Urinary bladder (tissue), 4 donors: ENCODE measurements around the gene BABAM2. TPM values are rescaled to one million over a fixed set of nuclear protein-coding genes. Genes with fewer than 3 reads are reported as not detected.

Experiments
- DNase-seq: peaks from one replicate; pipeline ENCODE4 v3.0.0-alpha.2; 2015; ENCODE audit errors: extremely low spot score
- H3K27ac ChIP-seq: one replicate; pipeline ENCODE4 v1.5.1; 2013; ENCODE audit warnings: low read depth, mild to moderate bottlenecking, moderate library complexity
- H3K36me3 ChIP-seq: one replicate; pipeline ENCODE4 v1.6.1; 2013; ENCODE audit warnings: mild to moderate bottlenecking, moderate library complexity; ENCODE audit not compliant: insufficient read depth
- H3K4me1 ChIP-seq: one replicate; pipeline ENCODE4 v1.6.1; 2013; ENCODE audit warnings: mild to moderate bottlenecking, moderate library complexity; ENCODE audit not compliant: insufficient read depth
- H3K4me3 ChIP-seq: one replicate; pipeline ENCODE4 v1.5.1; 2013; ENCODE audit warnings: low read depth, low read length
- WGBS: extraction: QIAGEN DNeasy Blood & Tissue Kit; methylation state at CpG from one replicate; pipeline ENCODE4 v1.1.7; 2013; 5-methylcytosine and 5-hydroxymethylcytosine counted together
- polyA plus RNA-seq: library from polyadenylated mRNA; stranded (reverse); fragments of 200-250 nt; gene quantifications from one replicate; pipeline ENCODE4 v1.2.3, GENCODE V29; 2013
- total RNA-seq: library from RNA; depleted of rRNA; stranded (reverse); fragments of >200 nt; gene quantifications from one replicate; pipeline ENCODE4 v1.2.3, GENCODE V29; 2014
- donor health status: healthy with polysubstance abuse.
- donor health status: healthy.

The BABAM2 gene
- total and polyA plus RNA-seq, 2 donors: 37.0 to 40.6 TPM

DNA sequence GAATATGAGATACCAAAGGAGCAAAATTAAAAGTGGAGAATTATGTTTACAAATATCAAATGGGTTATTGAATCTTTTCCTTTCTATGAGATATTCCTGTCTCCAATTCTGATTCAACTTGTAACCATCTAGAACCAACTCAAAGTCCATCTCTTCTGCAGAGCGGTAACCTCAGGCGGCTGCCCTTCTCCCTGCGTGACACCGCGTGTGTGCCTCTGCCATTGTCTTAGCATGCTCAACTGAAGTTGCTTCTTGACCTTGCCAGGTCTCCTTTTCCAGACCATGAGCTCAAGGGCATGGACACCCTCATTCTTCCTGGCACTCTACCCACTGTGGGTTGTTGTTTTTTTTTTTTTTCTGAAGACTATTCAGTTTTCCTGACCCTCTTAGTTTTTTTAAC is 398.1 kb downstream of the BABAM2 start:
- Histone ChIP-seq H3K36me3 (no peaks in the 10 kb centered on the region), H3K4me3 (no peak overlapping the region), H3K27ac (no peak overlapping the region), H3K4me1 (no peaks in the 10 kb centered on the region)
- 98% methylated on average over 5 of the region's 5 CpGs for WGBS
- no peak for DNase-seq

DNA sequence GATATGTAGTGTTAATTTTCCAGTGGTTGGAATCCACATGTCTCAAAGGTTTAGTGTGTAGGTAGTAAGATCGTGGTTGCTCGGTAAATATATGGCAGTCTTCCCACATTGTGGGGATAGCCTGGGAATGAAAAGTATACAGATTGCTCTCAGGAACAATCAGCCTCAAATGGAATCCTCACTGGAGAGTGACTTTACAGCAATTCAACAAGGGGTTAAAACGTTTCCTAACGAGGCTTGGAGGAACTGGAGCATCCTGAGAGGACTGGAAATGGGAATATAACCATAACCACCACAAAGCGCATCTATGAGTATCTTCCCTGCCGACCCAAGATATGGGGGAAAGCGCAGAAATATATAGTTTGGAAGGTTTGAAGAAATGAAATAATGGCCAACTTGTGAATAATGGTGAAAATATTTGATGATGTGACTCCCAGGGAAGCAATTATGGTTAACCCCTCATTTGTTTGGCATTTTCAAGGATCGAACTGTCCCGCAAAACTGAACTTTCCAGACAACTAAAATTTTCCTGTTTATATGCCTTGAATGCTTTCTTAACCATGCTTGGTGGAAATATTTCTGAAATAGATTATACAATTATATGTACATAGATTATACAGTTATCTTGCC is 401.4 kb downstream of the BABAM2 start:
- DNase-seq: no peak
- H3K36me3 ChIP-seq: no peaks in the 10 kb centered on the region
- 88% methylated on average over 9 of the region's 9 CpGs for WGBS

GRCh38 chr2:28292491-28292890 is 402.0 kb downstream of the BABAM2 start:
- H3K27ac ChIP-seq: no peak overlapping the region
- no peaks in the 10 kb centered on the region for H3K36me3 ChIP-seq
- 83% methylated on average over 2 of the region's 2 CpGs for WGBS
- no peak for DNase-seq
- H3K4me1 ChIP-seq: no peaks in the 10 kb centered on the region
- H3K4me3 ChIP-seq: no peak overlapping the region

More for the DNA sequence above, 401.4 kb downstream of the BABAM2 start:
- Histone ChIP-seq H3K27ac (no peak overlapping the region), H3K4me3 (no peak overlapping the region), H3K4me1 (no peaks in the 10 kb centered on the region)

DNA sequence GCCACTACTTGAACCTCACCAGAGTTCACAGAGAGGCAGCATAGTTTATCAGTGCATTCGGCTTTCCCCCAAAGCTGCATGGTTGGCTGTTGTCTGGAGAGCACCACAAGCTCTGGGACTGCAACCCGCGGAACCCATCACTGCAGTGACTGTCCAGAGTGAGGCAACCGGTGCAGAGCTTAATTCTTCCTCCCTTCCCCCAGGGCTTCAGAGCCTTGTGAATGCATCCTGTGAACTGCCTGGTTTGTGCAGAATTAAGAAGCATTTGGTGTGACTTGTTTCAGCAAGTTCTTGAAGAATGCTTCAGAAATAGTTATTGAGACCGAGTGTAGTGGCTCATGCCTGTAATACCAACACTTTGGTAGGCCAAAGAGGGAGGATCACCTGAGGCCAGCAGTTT is 402.9 kb downstream of the BABAM2 start:
- H3K4me3 ChIP-seq: no peak overlapping the region
- H3K4me1 ChIP-seq: no peaks in the 10 kb centered on the region
- H3K27ac ChIP-seq: no peak overlapping the region
- no peaks in the 10 kb centered on the region for H3K36me3 ChIP-seq
- whole genome bisulfite sequencing: 76% methylated on average over 5 of the region's 5 CpGs
- no peak for DNase-seq

DNA sequence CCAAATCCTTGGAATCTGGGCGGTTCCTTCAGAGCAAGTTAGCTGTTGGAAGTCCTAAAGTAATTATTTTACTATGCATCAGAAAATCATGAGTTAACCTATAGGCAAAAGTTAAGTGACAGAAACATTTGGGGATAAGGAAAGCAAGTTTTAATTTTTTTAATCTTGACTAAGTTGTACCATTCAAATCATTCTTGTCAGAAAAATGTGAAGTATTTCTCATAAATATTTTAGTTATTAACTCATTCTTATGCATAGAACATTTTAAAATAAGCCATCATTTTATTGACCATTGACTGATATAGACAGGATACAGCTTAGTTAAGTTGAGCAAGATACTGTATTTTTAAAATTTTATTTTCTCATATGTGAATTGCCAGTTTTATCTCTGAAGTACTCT is 403.9 kb downstream of the BABAM2 start:
- H3K4me1 ChIP-seq: no peaks in the 10 kb centered on the region
- peaks cover 2% of the 10 kb centered on the region for H3K36me3 ChIP-seq
- WGBS: 79% methylated on average over 1 of the region's 1 CpG
- H3K27ac ChIP-seq: no peak overlapping the region
- DNase-seq: no peak
- H3K4me3 ChIP-seq: no peak overlapping the region

GRCh38 chr2:28296243-28296642 is 405.7 kb downstream of the BABAM2 start:
- Histone ChIP-seq H3K4me1 (no peaks in the 10 kb centered on the region), H3K27ac (no peak overlapping the region), H3K36me3 (peaks cover 2% of the 10 kb centered on the region), H3K4me3 (no peak overlapping the region)
- no peak for DNase-seq
- WGBS: 92% methylated on average over 7 of the region's 7 CpGs

- WGBS: 90% methylated on average over 4 of the region's 4 CpGs
- Histone ChIP-seq H3K4me1 (no peaks in the 10 kb centered on the region), H3K27ac (no peak overlapping the region), H3K36me3 (peaks cover 2% of the 10 kb centered on the region), H3K4me3 (no peak overlapping the region)
- no peak for DNase-seq
Observed at GRCh38 chr2:28296904-28297303, 406.4 kb downstream of the BABAM2 start.

- 94% methylated on average over 2 of the region's 2 CpGs for WGBS
- Histone ChIP-seq H3K4me3 (no peak overlapping the region), H3K27ac (no peak overlapping the region), H3K36me3 (peaks cover 2% of the 10 kb centered on the region), H3K4me1 (no peaks in the 10 kb centered on the region)
- DNase-seq: no peak
Observed at GRCh38 chr2:28297531-28297930, 407.0 kb downstream of the BABAM2 start.

DNA sequence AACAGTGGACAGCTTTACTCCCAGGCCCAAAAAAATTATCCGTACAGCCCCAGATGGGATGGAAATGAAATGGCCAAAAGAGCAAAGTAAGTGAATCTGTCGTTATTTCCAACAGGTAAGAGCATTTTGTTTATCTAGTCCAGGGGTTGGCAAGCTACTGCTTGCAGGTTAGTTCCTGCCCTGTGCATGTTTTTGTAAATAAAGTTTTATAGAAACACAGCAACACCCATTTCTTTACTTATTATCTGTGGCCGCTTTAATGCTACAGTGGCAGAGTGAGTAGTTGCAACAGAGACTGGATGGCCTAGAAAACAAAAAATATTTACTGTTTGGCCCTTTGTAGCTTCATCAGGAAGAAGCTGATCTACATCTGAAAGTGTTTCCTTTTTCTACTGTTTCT is 407.9 kb downstream of the BABAM2 start:
- Histone ChIP-seq H3K4me1 (no peaks in the 10 kb centered on the region), H3K4me3 (no peak overlapping the region), H3K36me3 (peaks cover 2% of the 10 kb centered on the region), H3K27ac (no peak overlapping the region)
- no peak for DNase-seq
- 87% methylated on average over 3 of the region's 3 CpGs for WGBS

GRCh38 chr2:28300485-28301341 is 410.2 kb downstream of the BABAM2 start:
- Histone ChIP-seq H3K36me3 (peaks cover 2% of the 10 kb centered on the region), H3K4me3 (no peak overlapping the region), H3K27ac (peak overlapping the region; percentile 56), H3K4me1 (no peaks in the 10 kb centered on the region)
- DNase-seq: peak; percentile 69
- 25% methylated on average over 9 of the region's 9 CpGs for WGBS

DNA sequence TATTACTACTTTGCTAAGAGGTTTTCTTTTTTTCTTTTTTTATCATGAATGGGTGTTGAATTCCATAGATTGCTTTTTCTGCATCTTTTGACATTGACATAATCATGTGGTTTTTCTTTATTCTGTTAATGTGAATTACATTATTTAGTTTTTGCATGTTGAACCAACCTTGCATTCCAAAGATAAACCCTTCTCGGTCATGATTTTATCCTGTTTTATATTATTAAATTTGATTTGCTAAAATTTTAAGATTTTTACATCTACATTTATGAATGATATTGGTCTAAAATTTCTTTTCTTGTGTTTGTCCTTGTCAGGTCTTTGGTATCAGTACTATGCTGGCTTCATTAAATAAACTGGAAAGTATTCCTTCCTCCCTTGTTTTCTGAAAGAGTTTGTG is 414.7 kb downstream of the BABAM2 start:
- Histone ChIP-seq H3K36me3 (no peaks in the 10 kb centered on the region), H3K4me3 (no peak overlapping the region), H3K4me1 (no peaks in the 10 kb centered on the region), H3K27ac (no peak overlapping the region)
- no peak for DNase-seq
- WGBS: 97% methylated on average over 1 of the region's 1 CpG

DNA sequence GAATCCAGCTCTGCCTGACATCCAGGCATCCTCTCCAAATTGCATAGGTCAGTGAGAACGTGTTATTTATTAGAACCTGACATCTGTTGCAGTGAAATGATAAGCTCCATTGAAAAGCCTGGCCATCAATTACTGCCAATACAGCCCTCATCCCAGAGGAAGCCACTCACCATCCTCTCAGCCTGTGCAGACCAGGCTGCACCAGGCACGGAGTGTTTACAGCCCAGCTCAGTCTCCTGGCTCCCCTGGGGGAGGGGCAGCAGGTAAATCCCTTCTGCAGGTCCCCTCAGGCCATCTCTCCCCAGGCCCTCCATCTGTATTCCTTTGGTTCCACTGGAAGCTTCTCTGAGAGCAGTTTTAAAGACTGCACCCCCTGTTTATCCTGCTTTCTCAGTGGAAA is 419.6 kb downstream of the BABAM2 start:
- 68% methylated on average over 2 of the region's 2 CpGs for WGBS
- Histone ChIP-seq H3K4me3 (no peak overlapping the region), H3K27ac (no peak overlapping the region), H3K4me1 (no peaks in the 10 kb centered on the region), H3K36me3 (no peaks in the 10 kb centered on the region)
- no peak for DNase-seq

GRCh38 chr2:28311660-28312249 is 421.2 kb downstream of the BABAM2 start:
- Histone ChIP-seq H3K36me3 (no peaks in the 10 kb centered on the region), H3K27ac (no peak overlapping the region), H3K4me1 (no peaks in the 10 kb centered on the region), H3K4me3 (no peak overlapping the region)
- DNase-seq: no peak
- 79% methylated on average over 7 of the region's 7 CpGs for WGBS
